Loucy (cell line): ENCODE results near the gene PLCL2.

Experiments used
- EZH2phosphoT487 ChIP-seq: fragments of 200-600 bp; IDR thresholded peaks from 2 replicates; pipeline ENCODE4 v1.6.1; 2018; ENCODE audit warnings: antibody characterized with exemption, mild to moderate bottlenecking, moderate library complexity, borderline replicate concordance
- TF ChIP-seq, protein P1 (sequence below): fragments of 200-600 bp; sonication (generic); conservative IDR thresholded peaks from 2 replicates; pipeline ENCODE4 v1.5.1; 2014; ENCODE audit warnings: mild to moderate bottlenecking, antibody characterized with exemption, low read length

DNA sequence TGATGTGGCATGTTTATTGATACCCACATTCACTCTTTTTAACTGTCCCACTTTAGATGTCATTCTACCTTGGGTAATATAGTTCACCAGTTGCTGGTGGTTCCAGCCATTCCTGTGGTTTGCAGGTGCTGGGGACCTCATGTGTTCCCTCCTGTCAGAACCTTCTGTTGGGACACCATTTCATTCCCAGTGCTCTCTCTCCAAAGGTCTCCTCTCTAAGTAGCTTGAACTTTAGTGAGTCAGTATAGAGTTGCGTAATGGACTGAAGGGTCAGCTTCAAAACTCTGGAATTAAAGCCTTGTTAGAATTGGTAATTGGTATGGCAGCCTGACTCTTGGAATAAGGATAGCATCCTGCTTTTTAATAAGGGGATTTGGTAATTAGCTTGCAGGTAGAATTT is 108.5 kb downstream of the PLCL2 start:
- TF ChIP-seq, protein P1, sequence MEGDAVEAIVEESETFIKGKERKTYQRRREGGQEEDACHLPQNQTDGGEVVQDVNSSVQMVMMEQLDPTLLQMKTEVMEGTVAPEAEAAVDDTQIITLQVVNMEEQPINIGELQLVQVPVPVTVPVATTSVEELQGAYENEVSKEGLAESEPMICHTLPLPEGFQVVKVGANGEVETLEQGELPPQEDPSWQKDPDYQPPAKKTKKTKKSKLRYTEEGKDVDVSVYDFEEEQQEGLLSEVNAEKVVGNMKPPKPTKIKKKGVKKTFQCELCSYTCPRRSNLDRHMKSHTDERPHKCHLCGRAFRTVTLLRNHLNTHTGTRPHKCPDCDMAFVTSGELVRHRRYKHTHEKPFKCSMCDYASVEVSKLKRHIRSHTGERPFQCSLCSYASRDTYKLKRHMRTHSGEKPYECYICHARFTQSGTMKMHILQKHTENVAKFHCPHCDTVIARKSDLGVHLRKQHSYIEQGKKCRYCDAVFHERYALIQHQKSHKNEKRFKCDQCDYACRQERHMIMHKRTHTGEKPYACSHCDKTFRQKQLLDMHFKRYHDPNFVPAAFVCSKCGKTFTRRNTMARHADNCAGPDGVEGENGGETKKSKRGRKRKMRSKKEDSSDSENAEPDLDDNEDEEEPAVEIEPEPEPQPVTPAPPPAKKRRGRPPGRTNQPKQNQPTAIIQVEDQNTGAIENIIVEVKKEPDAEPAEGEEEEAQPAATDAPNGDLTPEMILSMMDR, result no peak
- no peak for TF ChIP-seq EZH2phosphoT487
